Activated naive CD8-positive, alpha-beta T cell (primary cell): ENCODE measurements around the gene AZI2.
A peak's percentile ranks its signal among the peaks of the same experiment; 100 is the strongest.

Experiments
- H3K27ac Mint-ChIP-seq: one replicate; pipeline ENCODE4 v1.8.0; 2021; ENCODE audit warnings: mixed read lengths
- H3K27me3 Mint-ChIP-seq: one replicate; pipeline ENCODE4 v1.8.0; 2021; ENCODE audit warnings: mixed read lengths
- H3K36me3 Mint-ChIP-seq: one replicate; pipeline ENCODE4 v1.8.0; 2021; ENCODE audit warnings: mixed read lengths
- H3K4me1 Mint-ChIP-seq: one replicate; pipeline ENCODE4 v1.8.0; 2021; ENCODE audit warnings: low read depth, mixed read lengths
- H3K4me3 Mint-ChIP-seq: one replicate; pipeline ENCODE4 v1.8.0; 2021; ENCODE audit warnings: mild to moderate bottlenecking, mixed read lengths
- H3K9me3 Mint-ChIP-seq: one replicate; pipeline ENCODE4 v1.8.0; 2021; ENCODE audit warnings: low read depth, mixed read lengths

AZI2 gene

DNA sequence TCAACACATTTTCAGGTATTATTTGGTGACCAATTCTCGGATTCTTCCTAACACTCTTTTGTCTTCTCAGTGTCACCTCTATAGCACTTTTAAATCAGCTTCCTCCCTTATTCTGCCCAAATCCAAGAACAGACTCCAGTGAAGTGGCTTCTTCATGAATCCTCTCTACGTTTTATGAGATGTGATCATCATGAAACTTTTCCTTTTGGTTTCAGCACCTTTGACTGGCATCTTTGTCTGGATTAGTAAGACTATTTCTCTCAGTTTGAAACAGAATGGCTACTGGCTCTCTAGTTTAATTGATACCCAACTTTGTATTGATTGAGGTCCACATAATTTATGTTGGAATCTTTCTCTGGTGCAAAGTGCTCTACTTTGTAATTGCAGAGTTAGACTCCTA is 61.6 kb downstream of the AZI2 start:
- Mint-ChIP-seq H3K4me1 (peaks cover 15% of the 10 kb centered on the region), H3K27ac (peak overlapping the region; percentile 54), H3K27me3 (no peaks in the 10 kb centered on the region), H3K9me3 (no peaks in the 10 kb centered on the region), H3K4me3 (no peak overlapping the region), H3K36me3 (peaks cover 6% of the 10 kb centered on the region)

DNA sequence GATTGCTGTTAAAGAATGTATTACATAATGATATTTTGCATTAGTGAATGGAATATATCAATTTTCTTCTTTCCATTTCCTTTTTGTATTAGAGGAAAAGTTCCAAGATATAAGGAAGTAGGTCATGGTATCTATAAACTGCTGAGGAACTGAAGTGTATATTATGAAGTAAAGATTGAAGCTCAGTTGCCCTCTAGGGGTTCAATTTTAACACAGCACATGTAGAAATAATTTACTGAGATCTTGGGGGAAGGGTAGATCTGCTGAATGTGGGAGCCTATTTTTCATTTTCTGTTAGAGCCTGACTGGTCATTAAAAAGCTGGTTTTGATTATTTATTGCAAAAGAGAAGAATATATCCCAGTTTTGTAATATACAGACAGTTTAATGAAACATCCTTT is 62.0 kb downstream of the AZI2 start:
- Mint-ChIP-seq H3K27ac (no peak overlapping the region), H3K4me1 (peaks cover 15% of the 10 kb centered on the region), H3K27me3 (no peaks in the 10 kb centered on the region), H3K4me3 (no peak overlapping the region), H3K9me3 (no peaks in the 10 kb centered on the region), H3K36me3 (peaks cover 6% of the 10 kb centered on the region)

- H3K4me1 Mint-ChIP-seq: peaks cover 5% of the 10 kb centered on the region
- no peaks in the 10 kb centered on the region for H3K27me3 Mint-ChIP-seq
- H3K4me3 Mint-ChIP-seq: no peak overlapping the region
Observed at GRCh38 chr3:28280781-28281180, 67.8 kb downstream of the AZI2 start.

GRCh38 chr3:28279770-28280169 is 68.9 kb downstream of the AZI2 start:
- Mint-ChIP-seq H3K27ac (no peak overlapping the region), H3K36me3 (peaks cover 8% of the 10 kb centered on the region), H3K4me1 (no peaks in the 10 kb centered on the region), H3K9me3 (no peaks in the 10 kb centered on the region), H3K4me3 (no peak overlapping the region), H3K27me3 (no peaks in the 10 kb centered on the region)

More at GRCh38 chr3:28280781-28281180, 67.8 kb downstream of the AZI2 start:
- peaks cover 5% of the 10 kb centered on the region for H3K36me3 Mint-ChIP-seq
- no peaks in the 10 kb centered on the region for H3K9me3 Mint-ChIP-seq
- H3K27ac Mint-ChIP-seq: no peak overlapping the region

DNA sequence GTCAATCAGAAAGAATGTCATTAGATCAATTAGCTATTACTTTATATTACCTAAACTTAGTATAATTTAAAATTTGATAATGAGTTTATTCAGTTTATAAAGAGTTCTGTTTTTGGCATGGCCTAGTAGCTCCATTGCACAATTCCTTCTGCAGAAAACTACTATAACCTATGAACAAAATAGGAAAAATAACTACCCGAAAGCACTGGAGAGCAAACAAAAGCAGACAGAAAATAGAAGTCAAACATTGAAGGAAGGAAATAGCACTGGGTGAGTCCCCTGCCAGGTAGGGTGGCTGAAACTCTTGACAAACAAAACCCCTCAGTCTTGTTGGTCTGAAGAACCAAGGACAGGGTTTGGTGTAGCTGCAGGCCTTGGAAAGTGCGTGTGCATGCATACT is 69.7 kb downstream of the AZI2 start:
- Mint-ChIP-seq H3K27ac (no peak overlapping the region), H3K27me3 (no peaks in the 10 kb centered on the region), H3K36me3 (peaks cover 14% of the 10 kb centered on the region), H3K4me3 (no peak overlapping the region), H3K9me3 (peaks cover 1% of the 10 kb centered on the region), H3K4me1 (no peaks in the 10 kb centered on the region)

- Mint-ChIP-seq H3K4me1 (peaks cover 12% of the 10 kb centered on the region), H3K9me3 (peaks cover 14% of the 10 kb centered on the region), H3K27me3 (no peaks in the 10 kb centered on the region), H3K36me3 (peaks cover 42% of the 10 kb centered on the region), H3K4me3 (no peak overlapping the region), H3K27ac (no peak overlapping the region)
Observed at GRCh38 chr3:28273837-28274236, 74.8 kb downstream of the AZI2 start.
